Mesenchymal stem cell (in vitro differentiated cells and primary cell): ENCODE results near the gene ABCB7.
"Not testable (repeated sequence)": the region's sequence is repeated elsewhere in the genome, so short reads cannot be mapped to it uniquely, and the experiment has no call there.

Source experiments
- DNase-seq: peaks from one replicate; pipeline ENCODE4 v3.0.0-alpha.2; 2013
- H2AFZ ChIP-seq: one replicate; pipeline ENCODE4 v1.6.1; 2013; ENCODE audit warnings: low read depth, mild to moderate bottlenecking, control low read depth, inconsistent platforms, low read length, moderate library complexity
- H2AK5ac ChIP-seq: 2 replicates; pipeline ENCODE4 v1.6.1; 2013; ENCODE audit warnings: low read length, moderate library complexity, mild to moderate bottlenecking, inconsistent platforms; ENCODE audit not compliant: severe bottlenecking
- H2BK120ac ChIP-seq: one replicate; pipeline ENCODE4 v1.6.1; 2013; ENCODE audit warnings: low read depth, mild to moderate bottlenecking, inconsistent platforms, low read length, moderate library complexity
- H2BK12ac ChIP-seq, 2 experiments: one replicate each; pipeline ENCODE4 v1.6.1; 2013; ENCODE audit warnings: inconsistent platforms in 2 of 2, low read length in 2 of 2, mild to moderate bottlenecking in 2 of 2, moderate library complexity in 2 of 2, control low read depth in 1 of 2
- H2BK15ac ChIP-seq: one replicate; pipeline ENCODE4 v1.6.1; 2013; ENCODE audit warnings: mild to moderate bottlenecking, low read depth, inconsistent platforms; ENCODE audit not compliant: poor library complexity, severe bottlenecking
- H2BK5ac ChIP-seq: 2 replicates; pipeline ENCODE4 v1.6.1; 2013; ENCODE audit warnings: low read depth, mild to moderate bottlenecking, low read length, control low read depth, inconsistent platforms; ENCODE audit not compliant: poor library complexity, severe bottlenecking
- H3K14ac ChIP-seq, 2 experiments: one replicate each; pipeline ENCODE4 v1.6.1; 2013; ENCODE audit warnings: inconsistent platforms in 2 of 2, low read length in 2 of 2, control low read depth in 1 of 2, mild to moderate bottlenecking in 1 of 2, moderate library complexity in 1 of 2
- H3K18ac ChIP-seq, 2 experiments: one replicate each; pipeline ENCODE4 v1.6.1; 2013; ENCODE audit warnings: inconsistent platforms in 2 of 2, low read length in 2 of 2, control low read depth in 1 of 2, low read depth in 1 of 2, mild to moderate bottlenecking in 1 of 2
- H3K23ac ChIP-seq, 2 experiments: one replicate each; pipeline ENCODE4 v1.6.1; 2013; ENCODE audit warnings: inconsistent platforms in 2 of 2, low read length in 2 of 2, mild to moderate bottlenecking in 2 of 2, moderate library complexity in 2 of 2, control low read depth in 1 of 2
- H3K27ac ChIP-seq: 2 replicates; pipeline ENCODE4 v1.5.1; 2013; ENCODE audit warnings: mild to moderate bottlenecking, moderate library complexity, low read length, control low read depth, inconsistent platforms; ENCODE audit not compliant: poor library complexity, severe bottlenecking
- H3K27me3 ChIP-seq, 2 experiments: 2 replicates each; pipeline versions ENCODE4 v1.6.1 to v1.7.0; 2013; ENCODE audit warnings: low read length in 2 of 2, mild to moderate bottlenecking in 2 of 2, moderate library complexity in 2 of 2, control low read depth in 1 of 2, inconsistent platforms in 1 of 2; ENCODE audit not compliant: control insufficient read depth in 1 of 2, insufficient read depth in 1 of 2
- H3K36me3 ChIP-seq, 2 experiments: 2 replicates each; pipeline versions ENCODE4 v1.6.1 to v1.7.0; 2013; ENCODE audit warnings: low read length in 2 of 2, control low read depth in 1 of 2, inconsistent platforms in 1 of 2, low read depth in 1 of 2, mild to moderate bottlenecking in 1 of 2; ENCODE audit not compliant: insufficient read depth in 2 of 2, control insufficient read depth in 1 of 2
- H3K4ac ChIP-seq, 2 experiments: one replicate each; pipeline ENCODE4 v1.6.1; 2013; ENCODE audit warnings: inconsistent platforms in 2 of 2, low read length in 2 of 2, mild to moderate bottlenecking in 2 of 2, moderate library complexity in 2 of 2, control low read depth in 1 of 2, low read depth in 1 of 2
- H3K4me1 ChIP-seq: 2 replicates; pipeline ENCODE4 v1.6.1; 2013; ENCODE audit warnings: low read depth, low read length, control low read depth; ENCODE audit not compliant: control insufficient read depth, insufficient read depth
- H3K4me2 ChIP-seq: 2 replicates; pipeline ENCODE4 v1.6.1; 2013; ENCODE audit warnings: low read length, mild to moderate bottlenecking, inconsistent platforms; ENCODE audit not compliant: poor library complexity, severe bottlenecking
- H3K4me3 ChIP-seq, 2 experiments: 2 replicates each; pipeline versions ENCODE4 v1.5.1 to v1.7.0; 2013; ENCODE audit warnings: low read length in 2 of 2, mild to moderate bottlenecking in 2 of 2, control low read depth in 1 of 2, low read depth in 1 of 2; ENCODE audit not compliant: insufficient read depth in 1 of 2
- H3K79me1 ChIP-seq: replicated peaks from 2 replicates; pipeline ENCODE4 v1.6.1; 2013; ENCODE audit warnings: mild to moderate bottlenecking, control low read depth, low read length, inconsistent platforms; ENCODE audit not compliant: poor library complexity, severe bottlenecking
- H3K9ac ChIP-seq: 2 replicates; pipeline ENCODE4 v1.7.0; 2013; ENCODE audit warnings: mild to moderate bottlenecking, low read length, moderate library complexity
- H3K9me3 ChIP-seq: 2 replicates; pipeline ENCODE4 v1.7.0; 2013; ENCODE audit warnings: mild to moderate bottlenecking, low read length; ENCODE audit not compliant: control insufficient read depth
- H4K8ac ChIP-seq: one replicate; pipeline ENCODE4 v1.6.1; 2013; ENCODE audit warnings: inconsistent platforms, mild to moderate bottlenecking, low read length, moderate library complexity
- H4K91ac ChIP-seq: one replicate; pipeline ENCODE4 v1.6.1; 2013; ENCODE audit warnings: mild to moderate bottlenecking, low read length, inconsistent platforms
- WGBS: methylation state at CpG from one replicate; pipeline ENCODE4 v1.1.7; 2013; ENCODE audit warnings: mixed read lengths; 5-methylcytosine and 5-hydroxymethylcytosine counted together

ABCB7 gene

GRCh38 chrX:75131973-75132627 is 24.0 kb downstream of the ABCB7 start:
- WGBS, result 95% methylated on average over 9 of the region's 9 CpGs
- no peak overlapping the region for H3K9ac ChIP-seq
- no peak overlapping the region for H2BK15ac ChIP-seq

GRCh38 chrX:75129069-75129468 is 27.0 kb downstream of the ABCB7 start:
- not testable (repeated sequence) for H3K4ac ChIP-seq, H3K4me2 ChIP-seq, H4K8ac ChIP-seq, H2BK12ac ChIP-seq, H3K9ac ChIP-seq, DNase-seq, H2AFZ ChIP-seq, H3K36me3 ChIP-seq, H2BK120ac ChIP-seq, H2BK15ac ChIP-seq, H4K91ac ChIP-seq, H3K14ac ChIP-seq, H2BK5ac ChIP-seq, H3K4me1 ChIP-seq, H3K27me3 ChIP-seq, H3K23ac ChIP-seq, H3K4me3 ChIP-seq, H3K18ac ChIP-seq, H2AK5ac ChIP-seq, H3K27ac ChIP-seq, H3K9me3 ChIP-seq
- H3K79me1 ChIP-seq, result peaks cover 10% of the 10 kb centered on the region
- 100% methylated on average over 3 of the region's 4 CpGs for WGBS

More at GRCh38 chrX:75131973-75132627, 24.0 kb downstream of the ABCB7 start:
- no peak overlapping the region for H2AFZ ChIP-seq
- H3K27me3 ChIP-seq, result no peaks in the 10 kb centered on the region
- H3K4ac ChIP-seq, result no peak overlapping the region
- H2BK12ac ChIP-seq, result no peak overlapping the region
- no peak overlapping the region for H3K27ac ChIP-seq
- H3K4me1 ChIP-seq, result no peaks in the 10 kb centered on the region
- no peak overlapping the region for H4K8ac ChIP-seq
- DNase-seq, result no peak
- H2BK5ac ChIP-seq, result no peak overlapping the region
- H3K23ac ChIP-seq, result no peak overlapping the region
- no peak overlapping the region for H3K4me3 ChIP-seq
- H3K4me2 ChIP-seq, result no peak overlapping the region
- no peak overlapping the region for H2AK5ac ChIP-seq
- H3K36me3 ChIP-seq, result no peaks in the 10 kb centered on the region
- no peak overlapping the region for H2BK120ac ChIP-seq
- no peak overlapping the region for H4K91ac ChIP-seq
- peaks cover 7% of the 10 kb centered on the region for H3K9me3 ChIP-seq
- no peak overlapping the region for H3K18ac ChIP-seq
- no peak overlapping the region for H3K14ac ChIP-seq
- peaks cover 10% of the 10 kb centered on the region for H3K79me1 ChIP-seq

GRCh38 chrX:75118296-75118695 is 37.8 kb downstream of the ABCB7 start:
- no peak for DNase-seq
- no peak overlapping the region for H3K18ac ChIP-seq
- no peak overlapping the region for H2BK15ac ChIP-seq
- H3K14ac ChIP-seq, result no peak overlapping the region
- H3K4me1 ChIP-seq, result no peaks in the 10 kb centered on the region
- no peak overlapping the region for H2AFZ ChIP-seq
- no peak overlapping the region for H2BK120ac ChIP-seq
- no peak overlapping the region for H3K4me3 ChIP-seq
- H3K9me3 ChIP-seq, result no peaks in the 10 kb centered on the region
- no peak overlapping the region for H4K91ac ChIP-seq
- H4K8ac ChIP-seq, result no peak overlapping the region
- H2BK12ac ChIP-seq, result no peak overlapping the region
- H3K27me3 ChIP-seq, result no peaks in the 10 kb centered on the region
- WGBS, result no CpG with 5 or more reads among the region's 2 CpGs
- no peak overlapping the region for H3K4ac ChIP-seq
- no peak overlapping the region for H3K23ac ChIP-seq
- no peak overlapping the region for H3K4me2 ChIP-seq
- H3K79me1 ChIP-seq, result peaks cover 2% of the 10 kb centered on the region
- H3K9ac ChIP-seq, result no peak overlapping the region
- no peak overlapping the region for H2AK5ac ChIP-seq
- H2BK5ac ChIP-seq, result no peak overlapping the region
- H3K36me3 ChIP-seq, result no peaks in the 10 kb centered on the region
- H3K27ac ChIP-seq, result no peak overlapping the region

GRCh38 chrX:75115707-75116413 is 40.2 kb downstream of the ABCB7 start:
- Histone ChIP-seq H3K18ac (no peak overlapping the region), H2BK5ac (no peak overlapping the region), H2AK5ac (no peak overlapping the region), H2AFZ (no peak overlapping the region), H3K4me3 (no peak overlapping the region), H3K9ac (no peak overlapping the region), H3K14ac (no peak overlapping the region), H3K9me3 (no peaks in the 10 kb centered on the region), H3K4ac (no peak overlapping the region), H3K36me3 (no peaks in the 10 kb centered on the region), H2BK12ac (no peak overlapping the region), H3K4me1 (no peaks in the 10 kb centered on the region), H2BK15ac (no peak overlapping the region), H4K91ac (no peak overlapping the region), H3K27ac (no peak overlapping the region), H3K4me2 (no peak overlapping the region), H3K23ac (no peak overlapping the region), H2BK120ac (no peak overlapping the region), H3K79me1 (peaks cover 2% of the 10 kb centered on the region), H3K27me3 (peaks cover 0 to 3% of the 10 kb centered on the region in 2 experiments), H4K8ac (no peak overlapping the region)
- WGBS, result 77% methylated on average over 3 of the region's 5 CpGs
- DNase-seq, result no peak
